Fibroblast of lung (primary cell): ENCODE measurements around the gene SLAMF9.

ENCODE experiments used
- CTCF ChIP-seq, 2 donors: IDR thresholded peaks in 1 of 2; conservative IDR thresholded peaks in 1 of 2; 1 replicate in 1 of 2; 2 replicates in 1 of 2; pipeline ENCODE4 v1.5.1; 2011 to 2012; ENCODE audit warnings: low read length in 2 of 2, control low read depth in 1 of 2, inconsistent platforms in 1 of 2, low read depth in 1 of 2, mild to moderate bottlenecking in 1 of 2
- EZH2 ChIP-seq: IDR thresholded peaks from 2 replicates; pipeline ENCODE4 v1.5.1; 2012; ENCODE audit warnings: low read length, control low read depth, mild to moderate bottlenecking; ENCODE audit errors: missing control alignments

DNA sequence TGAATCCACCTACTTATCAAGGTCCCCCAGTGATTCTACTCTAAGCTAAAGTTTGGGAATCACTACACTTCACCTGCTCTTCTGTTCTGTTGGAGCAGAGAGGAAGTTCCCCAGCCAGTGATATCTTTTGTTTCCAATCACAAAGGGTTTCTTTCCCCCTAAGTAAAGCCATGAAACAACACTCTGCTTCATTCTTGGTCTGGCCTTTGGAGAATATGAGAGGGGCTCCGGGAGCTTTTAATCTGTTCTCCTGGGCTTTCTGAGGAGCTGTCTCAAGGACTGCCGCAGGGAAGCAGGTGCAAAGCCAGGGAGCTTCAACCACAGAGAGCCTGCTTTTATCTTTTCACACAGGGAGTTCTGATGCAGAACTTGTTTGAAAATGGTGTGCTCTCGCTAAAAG, 10.1 kb upstream of the SLAMF9 start:
- TF ChIP-seq CTCF (conservative IDR thresholded peaks at IDR 0.05 in 1 of 2, IDR thresholded peaks at IDR 0.05 in 1 of 2; ENCODE audit: low read depth in 1 of 2, low read length in 2 of 2) = no peak
- no peak for TF ChIP-seq EZH2
